ENCODE results near the gene FOXO4.

FOXO4 gene

DNA sequence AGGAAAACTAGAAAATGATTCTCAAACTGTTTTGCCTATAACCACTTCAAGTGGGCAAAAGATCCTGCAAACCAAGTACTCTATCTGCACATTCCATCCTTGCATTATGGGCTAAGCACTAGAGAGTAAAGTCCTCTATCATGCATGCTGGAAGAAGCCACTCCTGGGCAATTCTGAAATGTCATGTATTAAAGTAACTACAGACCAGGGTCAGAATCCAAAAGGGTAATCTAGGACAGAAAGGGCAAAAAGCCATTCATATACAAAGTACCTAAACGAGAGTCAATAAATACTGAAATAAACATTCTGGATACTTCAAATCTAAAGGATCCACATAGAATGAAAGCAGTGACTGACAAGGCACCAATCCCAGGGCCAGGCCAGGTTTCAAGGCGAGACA is 28.6 kb upstream of the FOXO4 start:
- ChIA-PET POLR2A (ENCODE audit: low non-redundant PET) (no interaction called here), CTCF (interaction anchor here (0.6 kb wide), 1 partner anchor 30 kb away, joined by 5 read pairs; no protein-coding TSS in a partner anchor)
- DNase-seq (ENCODE audit: low spot score) = no peak
- TF ChIP-seq, protein P1, sequence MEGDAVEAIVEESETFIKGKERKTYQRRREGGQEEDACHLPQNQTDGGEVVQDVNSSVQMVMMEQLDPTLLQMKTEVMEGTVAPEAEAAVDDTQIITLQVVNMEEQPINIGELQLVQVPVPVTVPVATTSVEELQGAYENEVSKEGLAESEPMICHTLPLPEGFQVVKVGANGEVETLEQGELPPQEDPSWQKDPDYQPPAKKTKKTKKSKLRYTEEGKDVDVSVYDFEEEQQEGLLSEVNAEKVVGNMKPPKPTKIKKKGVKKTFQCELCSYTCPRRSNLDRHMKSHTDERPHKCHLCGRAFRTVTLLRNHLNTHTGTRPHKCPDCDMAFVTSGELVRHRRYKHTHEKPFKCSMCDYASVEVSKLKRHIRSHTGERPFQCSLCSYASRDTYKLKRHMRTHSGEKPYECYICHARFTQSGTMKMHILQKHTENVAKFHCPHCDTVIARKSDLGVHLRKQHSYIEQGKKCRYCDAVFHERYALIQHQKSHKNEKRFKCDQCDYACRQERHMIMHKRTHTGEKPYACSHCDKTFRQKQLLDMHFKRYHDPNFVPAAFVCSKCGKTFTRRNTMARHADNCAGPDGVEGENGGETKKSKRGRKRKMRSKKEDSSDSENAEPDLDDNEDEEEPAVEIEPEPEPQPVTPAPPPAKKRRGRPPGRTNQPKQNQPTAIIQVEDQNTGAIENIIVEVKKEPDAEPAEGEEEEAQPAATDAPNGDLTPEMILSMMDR (conservative IDR thresholded peaks at IDR 0.05; ENCODE audit: low read depth) = no peak
- no peak overlapping the region for H3K27ac ChIP-seq

DNA sequence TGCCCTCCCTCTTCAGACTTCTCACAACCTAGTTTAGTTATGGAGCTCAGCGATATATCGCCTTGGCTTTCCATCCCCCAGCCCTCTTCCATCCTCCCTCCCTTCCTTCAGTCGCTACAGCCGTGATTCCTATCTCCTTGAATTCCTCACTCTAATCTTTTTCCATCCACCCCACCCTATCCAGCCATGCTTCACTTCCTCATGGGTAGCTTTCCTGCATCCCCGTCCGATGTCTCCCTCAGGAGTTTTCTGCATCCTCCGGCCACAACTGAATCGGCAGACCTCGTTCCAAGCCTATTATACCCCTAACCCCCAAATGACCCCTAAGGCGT is 28.0 kb upstream of the FOXO4 start:
- peak overlapping the region; percentile 87 for H3K27ac ChIP-seq
- POLR2A ChIA-PET (ENCODE audit: low non-redundant PET) = no interaction called here
- no peak for DNase-seq (ENCODE audit: low spot score)
- TF ChIP-seq, protein P1 (conservative IDR thresholded peaks at IDR 0.05; ENCODE audit: low read depth) = no peak
- CTCF ChIA-PET = interaction anchor here (0.6 kb wide), 1 partner anchor 31 kb away, joined by 5 read pairs; no protein-coding TSS in a partner anchor

DNA sequence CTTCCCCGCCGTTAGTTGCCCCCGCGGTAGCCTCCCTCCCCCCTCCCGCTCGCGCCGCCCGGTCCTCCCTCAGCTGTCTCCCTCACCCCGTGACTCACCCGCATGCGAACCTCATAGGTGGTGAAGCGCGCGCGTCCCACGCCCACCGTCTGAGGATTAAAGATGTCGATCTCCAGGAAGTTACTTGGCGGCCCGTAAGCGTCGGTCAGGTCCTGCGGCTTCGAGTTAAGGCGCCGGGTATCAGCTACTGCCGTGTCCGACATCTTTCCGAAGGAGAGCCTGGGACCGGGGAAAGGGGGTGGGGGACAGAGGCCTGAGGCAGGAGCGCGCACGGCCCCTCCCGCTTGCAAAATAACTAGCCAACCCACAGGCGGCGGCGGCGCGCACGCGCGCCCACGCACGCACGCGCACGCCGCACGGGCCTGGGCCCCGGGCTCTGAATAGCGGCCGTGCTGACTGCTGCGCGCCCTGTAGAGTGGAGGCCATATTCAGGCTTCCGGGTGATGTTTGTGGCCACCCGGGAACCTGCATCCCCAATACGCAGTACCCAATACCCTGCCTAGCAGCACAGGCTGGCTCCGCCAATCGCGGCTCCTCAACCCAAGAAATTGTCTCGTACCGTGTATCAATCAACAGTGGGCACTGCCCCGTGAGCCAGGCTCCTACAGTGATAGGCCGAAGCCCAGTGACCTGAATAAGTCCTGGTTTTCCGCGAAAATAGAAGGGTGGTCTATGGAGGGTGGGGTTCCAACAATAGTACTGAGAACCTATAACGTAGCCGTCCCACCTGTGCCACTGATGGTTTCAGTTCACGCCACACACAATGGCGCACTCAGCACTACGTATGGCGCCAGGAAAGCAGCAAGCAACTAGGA is 27.4 kb upstream of the FOXO4 start, which contains the start of gene SNX12:
TSS of gene SNX12 (minus strand) at position 291 of the 875 bp plus-strand sequence. CDS start at position 263, 28 bp downstream.
- TF ChIP-seq, protein P1 (conservative IDR thresholded peaks at IDR 0.05; ENCODE audit: low read depth) = no peak
- ChIA-PET CTCF (no interaction called here), POLR2A (ENCODE audit: low non-redundant PET) (no interaction called here)
- H3K27ac ChIP-seq = peak within 1 kb of the TSS; percentile 87
- DNase-seq (ENCODE audit: low spot score) = peak; percentile 84

GRCh38 chrX:71070531-71070930 is 25.1 kb upstream of the FOXO4 start:
- CTCF ChIA-PET = no interaction called here
- DNase-seq (ENCODE audit: low spot score) = no peak
- POLR2A ChIA-PET (ENCODE audit: low non-redundant PET) = no interaction called here
- H3K27ac ChIP-seq = no peak overlapping the region
- TF ChIP-seq, protein P1 (conservative IDR thresholded peaks at IDR 0.05; ENCODE audit: low read depth) = no peak

- H3K27ac ChIP-seq = no peak overlapping the region
- TF ChIP-seq, protein P1 (conservative IDR thresholded peaks at IDR 0.05; ENCODE audit: low read depth) = no peak
- POLR2A ChIA-PET (ENCODE audit: low non-redundant PET) = no interaction called here
- no peak for DNase-seq (ENCODE audit: low spot score)
- CTCF ChIA-PET = no interaction called here
Measured at GRCh38 chrX:71081330-71082123, 14.1 kb upstream of the FOXO4 start.

GRCh38 chrX:71082124-71082647 is 13.5 kb upstream of the FOXO4 start:
- POLR2A ChIA-PET (ENCODE audit: low non-redundant PET) = no interaction called here
- no peak for DNase-seq (ENCODE audit: low spot score)
- no peak overlapping the region for H3K27ac ChIP-seq
- CTCF ChIA-PET = no interaction called here
- TF ChIP-seq, protein P1 (conservative IDR thresholded peaks at IDR 0.05; ENCODE audit: low read depth) = no peak
